Mesendoderm (in vitro differentiated cells): ENCODE measurements around the gene CREBBP.

Experiments
- DNase-seq: peaks from one replicate; pipeline ENCODE4 v3.0.0; 2013
- H2AK5ac ChIP-seq: 2 replicates; pipeline ENCODE4 v1.6.1; 2013; ENCODE audit warnings: low read length, inconsistent platforms
- H2BK120ac ChIP-seq: 2 replicates; pipeline ENCODE4 v1.6.1; 2013; ENCODE audit warnings: low read depth, mild to moderate bottlenecking, low read length, moderate library complexity, mixed read lengths
- H2BK15ac ChIP-seq: replicated peaks from 2 replicates; pipeline ENCODE4 v1.6.1; 2013; ENCODE audit warnings: low read depth, mild to moderate bottlenecking, moderate library complexity
- H2BK5ac ChIP-seq: 2 replicates; pipeline ENCODE4 v1.6.1; 2013; ENCODE audit warnings: low read length, inconsistent platforms
- H3K18ac ChIP-seq: 2 replicates; pipeline ENCODE4 v1.6.1; 2013; ENCODE audit warnings: mild to moderate bottlenecking, low read length, mixed read lengths
- H3K23ac ChIP-seq: one replicate; pipeline ENCODE4 v1.6.1; 2013; ENCODE audit warnings: low read length
- H3K27ac ChIP-seq: 2 replicates; pipeline ENCODE4 v1.5.1; 2013; ENCODE audit warnings: low read depth, mild to moderate bottlenecking, inconsistent platforms, low read length, moderate library complexity
- H3K27me3 ChIP-seq: 2 replicates; pipeline ENCODE4 v1.6.1; 2013; ENCODE audit warnings: low read length, control low read depth, mild to moderate bottlenecking, inconsistent platforms; ENCODE audit not compliant: insufficient read depth, poor library complexity
- H3K36me3 ChIP-seq: 2 replicates; pipeline ENCODE4 v1.6.1; 2013; ENCODE audit warnings: low read length, inconsistent platforms; ENCODE audit not compliant: control insufficient read depth, insufficient read depth
- H3K4ac ChIP-seq: one replicate; pipeline ENCODE4 v1.6.1; 2013; ENCODE audit warnings: low read depth, mild to moderate bottlenecking, low read length, moderate library complexity
- H3K4me1 ChIP-seq: 2 replicates; pipeline ENCODE4 v1.6.1; 2013; ENCODE audit warnings: low read depth, low read length, inconsistent platforms; ENCODE audit not compliant: control insufficient read depth
- H3K4me2 ChIP-seq: 2 replicates; pipeline ENCODE4 v1.6.1; 2013; ENCODE audit warnings: low read length
- H3K4me3 ChIP-seq: 2 replicates; pipeline ENCODE4 v1.5.1; 2013; ENCODE audit warnings: mild to moderate bottlenecking, low read length
- H3K56ac ChIP-seq: one replicate; pipeline ENCODE4 v1.6.1; 2013; ENCODE audit warnings: low read length
- H3K79me1 ChIP-seq: 2 replicates; pipeline ENCODE4 v1.6.1; 2013; ENCODE audit warnings: low read length, inconsistent platforms
- H3K79me2 ChIP-seq: 2 replicates; pipeline ENCODE4 v1.6.1; 2013; ENCODE audit warnings: mild to moderate bottlenecking, low read length; ENCODE audit not compliant: control insufficient read depth, insufficient read depth
- H3K9ac ChIP-seq: 2 replicates; pipeline ENCODE4 v1.6.1; 2013; ENCODE audit warnings: low read length, inconsistent platforms
- H4K5ac ChIP-seq: one replicate; pipeline ENCODE4 v1.6.1; 2013; ENCODE audit warnings: low read length
- H4K8ac ChIP-seq: one replicate; pipeline ENCODE4 v1.6.1; 2013; ENCODE audit warnings: low read depth, mild to moderate bottlenecking, control low read depth, low read length, moderate library complexity
- WGBS: extraction: QIAGEN DNeasy Blood & Tissue Kit; methylation state at CpG from one replicate; pipeline ENCODE4 v1.1.7; 2013; ENCODE audit warnings: low lambda C conversion rate, missing lambda C conversion rate; ENCODE audit not compliant: insufficient coverage; ENCODE audit errors: extremely low coverage; 5-methylcytosine and 5-hydroxymethylcytosine counted together

Gene CREBBP

DNA sequence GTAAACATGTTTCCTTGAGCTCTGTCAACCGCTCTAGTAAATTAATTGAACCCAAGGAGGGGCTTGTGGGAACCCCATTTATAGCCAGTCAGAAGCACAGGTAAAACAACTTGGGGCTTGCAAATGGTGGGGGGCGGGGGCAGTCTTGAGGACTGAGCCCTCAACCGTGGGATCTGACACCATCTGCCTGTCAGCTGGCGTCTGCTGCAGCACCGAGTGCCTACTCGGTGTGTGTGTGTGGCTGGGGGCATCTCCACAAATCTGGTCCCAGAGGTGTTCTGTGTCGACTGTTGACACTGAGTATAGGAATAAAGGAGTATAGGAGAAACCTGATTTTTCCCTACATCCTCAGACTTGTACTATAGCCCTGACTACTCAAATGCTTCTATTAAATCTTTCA is 20.6 kb downstream of the CREBBP start:
- H3K79me1 ChIP-seq, result peaks cover 18% of the 10 kb centered on the region
- no peak overlapping the region for H3K4me3 ChIP-seq
- no peaks in the 10 kb centered on the region for H3K36me3 ChIP-seq
- H3K56ac ChIP-seq, result no peak overlapping the region
- H3K4me1 ChIP-seq, result peaks cover 8% of the 10 kb centered on the region
- H2AK5ac ChIP-seq, result no peak overlapping the region
- H2BK120ac ChIP-seq, result no peak overlapping the region
- no peak overlapping the region for H3K23ac ChIP-seq
- H3K9ac ChIP-seq, result no peak overlapping the region
- no peak overlapping the region for H4K8ac ChIP-seq
- H3K27ac ChIP-seq, result no peak overlapping the region
- H3K4me2 ChIP-seq, result no peak overlapping the region
- no peak overlapping the region for H2BK5ac ChIP-seq
- H3K18ac ChIP-seq, result no peak overlapping the region
- no peaks in the 10 kb centered on the region for H3K27me3 ChIP-seq
- no peak overlapping the region for H3K4ac ChIP-seq
- WGBS, result no CpG with 5 or more reads among the region's 7 CpGs
- no peak overlapping the region for H2BK15ac ChIP-seq
- DNase-seq, result no peak
- H4K5ac ChIP-seq, result no peak overlapping the region
- H3K79me2 ChIP-seq, result peaks cover 89% of the 10 kb centered on the region

DNA sequence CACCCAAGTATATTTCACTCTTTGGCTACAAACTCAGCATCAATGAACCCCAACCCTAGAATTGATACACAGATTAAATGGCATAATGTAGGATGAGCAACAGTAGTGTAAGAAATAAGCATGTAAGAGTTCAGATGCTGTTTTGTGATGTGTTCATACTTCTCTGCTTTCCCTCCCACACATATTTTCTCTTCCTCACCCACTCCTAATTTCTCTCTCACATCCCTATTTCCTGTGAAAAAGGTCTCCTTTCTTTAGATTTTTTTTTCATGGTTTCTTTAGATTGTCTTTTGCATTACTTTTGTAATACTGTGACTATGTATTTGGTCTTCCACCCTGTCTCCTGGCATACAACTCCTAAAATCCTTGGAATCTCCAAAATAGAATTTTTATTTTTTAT is 21.7 kb downstream of the CREBBP start:
- Histone ChIP-seq H3K4ac (no peak overlapping the region), H3K36me3 (no peaks in the 10 kb centered on the region), H3K56ac (no peak overlapping the region), H3K18ac (no peak overlapping the region), H2AK5ac (no peak overlapping the region), H2BK5ac (no peak overlapping the region), H3K79me2 (peaks cover 89% of the 10 kb centered on the region), H3K4me2 (no peak overlapping the region), H4K8ac (no peak overlapping the region), H3K4me1 (peaks cover 8% of the 10 kb centered on the region), H2BK120ac (no peak overlapping the region), H2BK15ac (no peak overlapping the region), H4K5ac (no peak overlapping the region), H3K79me1 (peaks cover 21% of the 10 kb centered on the region), H3K9ac (no peak overlapping the region), H3K23ac (no peak overlapping the region), H3K27ac (no peak overlapping the region), H3K27me3 (no peaks in the 10 kb centered on the region), H3K4me3 (no peak overlapping the region)
- DNase-seq, result no peak

DNA sequence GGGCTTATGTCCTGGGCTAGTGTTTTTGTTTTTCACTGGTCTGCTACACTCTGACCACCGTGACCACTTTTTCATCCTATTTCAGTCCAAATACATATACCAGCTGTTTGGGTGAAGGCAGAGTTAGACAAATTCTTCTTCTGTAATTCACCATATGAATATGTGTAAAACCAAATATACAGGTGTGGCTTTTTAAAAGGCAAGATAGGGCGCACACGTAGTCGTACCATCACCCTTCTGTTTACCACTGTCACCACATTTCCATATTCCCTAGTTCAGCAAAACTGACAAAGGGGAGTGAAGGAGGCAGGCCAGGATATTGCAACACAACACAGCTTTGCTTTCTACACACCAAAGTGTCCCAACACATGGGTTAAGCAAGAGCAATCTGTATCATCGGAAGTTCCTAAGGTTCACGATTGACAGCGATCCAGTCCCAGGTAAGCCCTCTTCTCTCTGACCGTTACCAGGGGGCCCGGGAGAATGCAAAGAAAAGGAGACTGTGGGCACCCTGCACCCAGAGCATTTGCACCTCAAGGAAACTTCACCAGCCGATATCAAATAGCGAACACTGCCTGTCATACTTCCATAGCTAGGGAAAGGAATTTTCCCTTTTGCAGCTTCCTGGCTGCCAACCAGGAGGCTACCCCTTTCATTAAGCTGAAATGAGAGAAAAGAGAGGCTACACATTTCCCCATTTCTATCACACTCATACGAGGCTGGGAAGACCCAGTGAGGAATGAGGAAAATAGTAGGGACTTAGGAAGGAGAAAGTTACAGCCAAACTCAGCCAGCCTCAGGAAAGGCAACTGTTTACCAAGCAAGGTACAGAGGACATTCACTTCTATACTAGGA is 23.1 kb downstream of the CREBBP start:
- H3K79me2 ChIP-seq, result peaks cover 89% of the 10 kb centered on the region

DNA sequence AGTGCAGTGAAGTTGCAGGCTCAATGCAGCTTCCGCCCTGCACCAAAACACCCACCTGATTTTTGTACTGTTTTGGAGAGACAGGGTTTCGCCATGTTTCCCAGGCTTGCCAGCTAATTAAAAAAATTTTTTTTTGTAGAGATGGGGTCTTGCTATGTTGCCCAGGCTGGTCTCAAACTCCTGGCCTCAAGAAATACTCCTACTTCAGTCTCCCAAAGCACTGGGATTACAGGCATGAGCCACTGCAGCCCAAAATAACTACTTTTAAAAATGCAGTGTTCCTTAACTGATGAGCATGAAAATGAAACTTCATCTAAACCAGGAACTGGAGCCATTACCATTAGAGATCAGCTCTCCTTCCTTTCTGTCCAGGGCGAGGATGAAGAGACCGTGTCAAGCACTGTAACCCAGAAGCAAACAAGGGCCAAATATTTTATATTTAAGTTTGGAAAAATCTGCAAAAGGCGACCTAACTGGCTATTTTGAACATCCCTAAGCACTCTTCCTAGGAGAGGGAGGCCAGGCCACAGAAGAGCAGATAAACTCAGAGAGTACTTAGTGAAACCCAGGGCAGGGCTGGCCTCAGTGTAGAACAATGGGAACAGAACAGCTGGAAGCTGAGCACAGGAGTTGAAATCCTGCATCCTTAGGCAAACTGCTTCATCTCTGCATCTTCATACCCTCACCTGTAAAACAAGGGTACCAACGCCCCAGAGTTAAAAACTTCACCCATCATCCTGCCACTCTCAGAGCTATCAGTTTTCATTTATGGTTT is 24.0 kb downstream of the CREBBP start:
- Histone ChIP-seq H3K23ac (no peak overlapping the region), H2BK15ac (no peak overlapping the region), H4K5ac (no peak overlapping the region), H2BK5ac (no peak overlapping the region), H4K8ac (no peak overlapping the region), H3K4ac (no peak overlapping the region), H3K79me1 (peaks cover 23% of the 10 kb centered on the region), H3K4me3 (no peak overlapping the region), H3K36me3 (no peaks in the 10 kb centered on the region), H3K4me1 (peaks cover 3% of the 10 kb centered on the region), H3K9ac (no peak overlapping the region), H3K79me2 (peaks cover 81% of the 10 kb centered on the region), H3K56ac (no peak overlapping the region), H3K4me2 (no peak overlapping the region), H2AK5ac (no peak overlapping the region), H2BK120ac (no peak overlapping the region), H3K27me3 (no peaks in the 10 kb centered on the region), H3K18ac (no peak overlapping the region), H3K27ac (no peak overlapping the region)
- no CpG with 5 or more reads among the region's 6 CpGs for WGBS
- DNase-seq, result no peak

More for the DNA sequence above, 23.1 kb downstream of the CREBBP start:
- Histone ChIP-seq H3K79me1 (peaks cover 23% of the 10 kb centered on the region), H3K18ac (no peak overlapping the region), H3K4ac (no peak overlapping the region), H3K36me3 (no peaks in the 10 kb centered on the region), H4K8ac (no peak overlapping the region), H3K27me3 (no peaks in the 10 kb centered on the region), H3K4me2 (no peak overlapping the region), H3K4me1 (peaks cover 7% of the 10 kb centered on the region), H3K56ac (no peak overlapping the region), H2BK15ac (no peak overlapping the region), H2BK5ac (no peak overlapping the region), H2AK5ac (no peak overlapping the region), H3K27ac (no peak overlapping the region), H3K9ac (no peak overlapping the region), H3K4me3 (no peak overlapping the region), H2BK120ac (no peak overlapping the region), H3K23ac (no peak overlapping the region), H4K5ac (no peak overlapping the region)
- DNase-seq, result no peak
- WGBS, result no CpG with 5 or more reads among the region's 12 CpGs

DNA sequence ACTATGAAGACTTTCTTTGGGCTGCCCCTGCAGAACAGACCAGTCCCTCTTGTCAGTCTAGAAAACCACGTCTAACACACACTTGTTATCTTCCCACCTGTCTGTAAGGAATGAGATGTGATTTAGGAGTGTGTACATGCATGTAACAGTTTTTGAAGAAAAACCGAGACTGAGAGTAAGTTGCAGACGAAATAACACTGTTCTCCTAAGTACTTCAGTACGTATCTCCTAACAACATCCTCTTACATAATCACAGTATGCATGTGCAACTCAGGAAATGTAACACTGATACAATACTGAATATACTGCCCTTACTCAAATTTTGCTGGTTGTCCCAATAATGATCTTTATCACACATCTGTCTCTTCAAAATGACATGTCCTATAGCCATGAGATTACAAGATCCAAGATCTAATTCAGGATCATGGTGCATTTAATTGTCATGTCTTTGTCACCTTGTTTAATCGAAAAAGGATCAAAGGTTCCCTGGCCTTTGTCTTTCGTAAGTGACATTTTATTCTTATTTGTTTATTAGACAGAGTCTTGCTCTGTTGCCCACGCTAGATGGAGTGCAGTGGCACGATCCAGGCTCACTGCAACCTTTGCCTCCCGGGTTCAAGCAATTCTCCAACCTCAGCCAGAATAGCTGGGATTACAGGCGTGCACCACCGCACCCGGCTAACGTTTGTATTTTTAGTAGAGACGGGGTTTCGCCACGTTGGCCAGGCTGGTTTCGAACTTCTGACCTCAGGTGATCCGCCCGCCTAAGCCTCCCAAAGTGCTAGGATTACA is 25.6 kb downstream of the CREBBP start:
- no peak overlapping the region for H2BK15ac ChIP-seq
- H3K4ac ChIP-seq, result no peak overlapping the region
- no peak overlapping the region for H3K4me3 ChIP-seq
- no peak overlapping the region for H3K18ac ChIP-seq
- no peak for DNase-seq
- H3K27ac ChIP-seq, result no peak overlapping the region
- no peak overlapping the region for H4K5ac ChIP-seq
- H2AK5ac ChIP-seq, result no peak overlapping the region
- no peaks in the 10 kb centered on the region for H3K36me3 ChIP-seq
- no peak overlapping the region for H3K9ac ChIP-seq
- no peak overlapping the region for H2BK120ac ChIP-seq
- H2BK5ac ChIP-seq, result no peak overlapping the region
- H3K27me3 ChIP-seq, result no peaks in the 10 kb centered on the region
- H3K23ac ChIP-seq, result no peak overlapping the region
- no peak overlapping the region for H3K56ac ChIP-seq
- peaks cover 3% of the 10 kb centered on the region for H3K4me1 ChIP-seq
- no peak overlapping the region for H4K8ac ChIP-seq
- no CpG with 5 or more reads among the region's 19 CpGs for WGBS
- H3K79me1 ChIP-seq, result peaks cover 20% of the 10 kb centered on the region
- H3K4me2 ChIP-seq, result no peak overlapping the region
- H3K79me2 ChIP-seq, result peaks cover 77% of the 10 kb centered on the region
